GM12878 (cell line): ENCODE measurements around the gene PIK3R3. TPM values are rescaled to one million over a fixed set of nuclear protein-coding genes. Genes with fewer than 3 reads are reported as not detected.

Source experiments
- ATAC-seq: fragments of 200-7000 bp; cut with Tn5 transposase; 3 replicates; pipeline ENCODE4 v1.9.1; 2020; ENCODE audit warnings: mild to moderate bottlenecking, moderate library complexity
- BruUV-seq: library from RNA; stranded (reverse); fragments of 400-500 nt; replicated peaks from 2 replicates; lab custom pipeline; 2021; lab: Mats Ljungman, UMichigan
- CTCF ChIA-PET: fragments of 300-600 bp; sonication (Branson Sonifier 250); formaldehyde crosslinking; extraction: SDS; loops from one replicate; lab custom pipeline; 2021; ENCODE audit warnings: inconsistent platforms; lab: Yijun Ruan, JAX
- POLR2A ChIA-PET: fragments of 350-600 bp; formaldehyde crosslinking; extraction: SDS; loops from one replicate; lab custom pipeline; 2021; ENCODE audit warnings: inconsistent platforms; lab: Charles Lee
- RAD21 ChIA-PET: fragments of 300-600 bp; sonication (Branson Sonifier 250); formaldehyde crosslinking; loops from one replicate; lab custom pipeline; 2023; ENCODE audit warnings: antibody characterized with exemption; ENCODE audit not compliant: unreplicated experiment; lab: Charles Lee
- SMC1A ChIA-PET: fragments of 300-600 bp; sonication (Branson Sonifier 250); formaldehyde crosslinking; loops from one replicate; lab custom pipeline; 2023; ENCODE audit not compliant: unreplicated experiment, uncharacterized antibody; lab: Charles Lee
- DNase-seq: peaks from one replicate; pipeline ENCODE4 v3.0.0-alpha.2; 2011; ENCODE audit warnings: low read depth, low spot score
- FAIRE-seq: peaks from 3 replicates; lab custom pipeline; 2011; peaks lifted over from hg19 to GRCh38; lab: Jason Lieb, UNC
- H2AFZ ChIP-seq: 2 replicates; pipeline ENCODE4 v1.6.0; 2011; ENCODE audit warnings: low read depth, low read length, control low read depth; ENCODE audit not compliant: control insufficient read depth
- H3K27ac ChIP-seq: 2 replicates; pipeline ENCODE4 v1.5.1; 2011; ENCODE audit warnings: control low read depth; ENCODE audit not compliant: control insufficient read depth, insufficient read depth
- H3K27me3 ChIP-seq, 2 experiments: replicated peaks in 1 of 2; 2 replicates each; pipeline versions ENCODE4 v1.6.0 to v1.6.1; 2011; ENCODE audit warnings: low read length in 1 of 2; ENCODE audit not compliant: control insufficient read depth in 2 of 2, insufficient read depth in 2 of 2
- H3K36me3 ChIP-seq, 2 experiments: 2 replicates each; pipeline ENCODE4 v1.5.1; 2011; ENCODE audit warnings: low read length in 1 of 2; ENCODE audit not compliant: control insufficient read depth in 2 of 2, insufficient read depth in 2 of 2
- H3K4me1 ChIP-seq: 2 replicates; pipeline ENCODE4 v1.6.1; 2011; ENCODE audit warnings: mild to moderate bottlenecking, low read length, moderate library complexity, mixed read lengths; ENCODE audit not compliant: control insufficient read depth, insufficient read depth
- H3K4me2 ChIP-seq: 2 replicates; pipeline ENCODE4 v1.6.0; 2011; ENCODE audit warnings: control low read depth; ENCODE audit not compliant: control insufficient read depth, insufficient read depth
- H3K4me3 ChIP-seq: fragments of 200-600 bp; sonication (generic); 2 replicates; pipeline ENCODE4 v1.5.1; 2016
- H3K79me2 ChIP-seq: 2 replicates; pipeline ENCODE4 v1.6.0; 2011; ENCODE audit warnings: low read length; ENCODE audit not compliant: control insufficient read depth, insufficient read depth
- H3K9ac ChIP-seq: 2 replicates; pipeline ENCODE4 v1.8.0; 2011; ENCODE audit warnings: low read length, control low read depth, mixed read lengths; ENCODE audit not compliant: control insufficient read depth, insufficient read depth
- H3K9me3 ChIP-seq: replicated peaks from 3 replicates; pipeline ENCODE4 v1.5.1; 2011; ENCODE audit warnings: mild to moderate bottlenecking, low read length; ENCODE audit not compliant: control insufficient read depth, insufficient read depth
- H4K20me1 ChIP-seq: 2 replicates; pipeline ENCODE4 v1.6.0; 2011; ENCODE audit not compliant: control insufficient read depth, insufficient read depth
- CHD1 ChIP-seq: IDR thresholded peaks from 2 replicates; pipeline ENCODE4 v1.6.1; 2012; ENCODE audit warnings: low read depth, low read length, improper control_type of control experiment
- CTCF ChIP-seq, 3 experiments: IDR thresholded peaks in 2 of 3; conservative IDR thresholded peaks in 1 of 3; 2 replicates each; pipeline ENCODE4 v1.5.1; 2011; ENCODE audit warnings: low read depth in 3 of 3, low read length in 3 of 3, mild to moderate bottlenecking in 3 of 3, control low read depth in 2 of 3, moderate library complexity in 2 of 3, inconsistent platforms in 1 of 3, mixed read lengths in 1 of 3; ENCODE audit not compliant: control insufficient read depth in 2 of 3, insufficient read depth in 1 of 3; ENCODE audit errors: extremely low read depth in 1 of 3
- RBBP5 ChIP-seq: fragments of 200-600 bp; sonication (generic); conservative IDR thresholded peaks from 2 replicates; pipeline ENCODE4 v1.6.1; 2016
- RELA ChIP-seq: fragments of 450-650 bp; IDR thresholded peaks from 2 replicates; pipeline ENCODE4 v1.8.0; 2014; ENCODE audit warnings: borderline replicate concordance; ENCODE audit not compliant: partially characterized antibody
- TCF3 ChIP-seq: IDR thresholded peaks from 2 replicates; pipeline ENCODE4 v1.6.1; 2012; ENCODE audit warnings: low read depth, mild to moderate bottlenecking, low read length, borderline replicate concordance; ENCODE audit not compliant: insufficient read depth
- WGBS: methylation state at CpG from one replicate; pipeline ENCODE4 v1.1.6; 2016; ENCODE audit warnings: low lambda C conversion rate; ENCODE audit not compliant: insufficient replicate concordance, insufficient coverage; ENCODE audit errors: missing lambda C conversion rate; 5-methylcytosine and 5-hydroxymethylcytosine counted together
- in situ Hi-C: fragments of 300-500 bp; cut with MboI; formaldehyde crosslinking; loops from 9 replicates; pipeline ENCODE4 v1.14.3; 2018; ENCODE audit warnings: mixed read lengths
- intact Hi-C: fragments of 100-400 bp; cut with micrococcal nuclease; formaldehyde crosslinking; loops from one replicate; pipeline ENCODE4 v1.14.2; 2022; ENCODE audit not compliant: unreplicated experiment
- polyA plus RNA-seq, 11 experiments: library from polyadenylated mRNA; depleted of rRNA in 4 of 11; unstranded in 6 of 11; stranded (reverse) in 5 of 11; fragments of >200 nt; fragmentation: Nextera tagmentation in 4 of 11; fragmentation: Illumina TruSeq in 1 of 11; extraction: Ambion mirVana in 4 of 11; extraction: Trizol in 1 of 11; gene quantifications; 1 replicate in 1 of 11; 2 replicates in 10 of 11; pipeline versions ENCODE4 v1.2.1 to v1.2.3, GENCODE V29; 2011 to 2016; ENCODE audit warnings: inconsistent platforms in 2 of 11, missing spikeins in 2 of 11, low read depth in 1 of 11
- total RNA-seq, 4 experiments: library from RNA; depleted of rRNA in 3 of 4; stranded (reverse); fragments of >200 nt in 3 of 4; fragmentation: Illumina TruSeq in 1 of 4; extraction: Trizol in 1 of 4; gene quantifications; 2 replicates each; pipeline versions ENCODE4 v1.2.1 to v1.2.3, GENCODE V29; 2013 to 2021

PIK3R3 gene
- total and polyA plus RNA-seq, 10 of the 15 experiments (the other 5 are each of a cell fraction or from before 2014, with no cell fraction given) = 4.8 to 27.0 (median 19.8) TPM

- no peak for DNase-seq
- ChIA-PET CTCF (interaction anchor here (0.8 to 13.2 kb wide), 3 partner anchors 11 to 190 kb away, joined by 3 to 293 read pairs (median 123); partner anchors contain the start of genes P3R3URF and TSPAN1), SMC1A (interaction anchor here (1.4 kb wide), 1 partner anchor 193 kb away, joined by 4 read pairs; no protein-coding TSS in a partner anchor), POLR2A (no interaction called here), RAD21 (no interaction called here)
- no TSS peak for BruUV-seq
- in situ Hi-C loops = no loop called here
- 93% methylated on average over 24 of the region's 26 CpGs for WGBS
- H3K9ac ChIP-seq = no peak overlapping the region
- no peak overlapping the region for H3K27ac ChIP-seq
- H2AFZ ChIP-seq = no peak overlapping the region
- no peaks in the 10 kb centered on the region for H3K79me2 ChIP-seq
- TF ChIP-seq CTCF (IDR thresholded peaks at IDR 0.05 in 2 of 3, conservative IDR thresholded peaks at IDR 0.05 in 1 of 3; ENCODE audit: control insufficient read depth in 2 of 3, extremely low read depth in 1 of 3, insufficient read depth in 1 of 3, low read depth in 3 of 3, low read length in 3 of 3) (no peak), RELA (no peak), TCF3 (no peak), CHD1 (no peak), RBBP5 (no peak)
- intact Hi-C loops = no loop called here
- no peaks in the 10 kb centered on the region for H4K20me1 ChIP-seq
- H3K4me2 ChIP-seq = no peak overlapping the region
- no peak overlapping the region for H3K4me3 ChIP-seq
- FAIRE-seq = no peak
- no peaks in the 10 kb centered on the region for H3K4me1 ChIP-seq
- ATAC-seq = no peak
- peaks cover 7 to 9% of the 10 kb centered on the region in 2 experiments for H3K36me3 ChIP-seq
- H3K27me3 ChIP-seq = no peaks in the 10 kb centered on the region
- no peaks in the 10 kb centered on the region for H3K9me3 ChIP-seq
Measured at GRCh38 chr1:46030876-46031660, 101.4 kb downstream of the PIK3R3 start.
